ENCODE data around the gene ZFYVE16. TPM values are rescaled to one million over a fixed set of nuclear protein-coding genes. Genes with fewer than 3 reads are reported as not detected.
"Not testable (repeated sequence)": the region's sequence is repeated elsewhere in the genome, so short reads cannot be mapped to it uniquely, and the experiment has no call there.

The ZFYVE16 gene
- total RNA-seq, 1 experiment from 2014 or later, result 4.5 TPM

DNA sequence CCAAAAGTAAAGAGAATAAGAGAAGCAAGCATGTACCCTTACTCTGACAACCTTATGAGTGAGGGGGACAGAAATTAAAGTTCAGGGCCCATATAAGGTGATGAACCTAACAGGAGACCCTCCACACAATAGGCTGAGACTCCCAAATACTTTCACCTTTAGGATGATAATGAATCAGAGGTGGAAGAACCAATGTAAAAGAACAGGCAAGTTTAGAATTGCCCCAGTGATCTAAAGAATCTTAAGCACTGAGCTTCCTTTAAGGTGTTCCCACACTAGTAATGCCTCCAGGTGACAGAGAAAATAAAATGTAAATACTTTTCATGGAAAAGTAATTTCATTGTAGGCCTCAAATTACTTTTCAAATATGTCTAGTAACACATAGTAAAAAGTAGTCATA, 71.8 kb downstream of the ZFYVE16 start:
- DNase-seq (ENCODE audit: low read depth), result no peak
- in situ Hi-C loops (cut with HindIII; ENCODE audit: low pct_unique_long_range_greater_than_20kb, low sequenced_read_pairs), result no loop called here

DNA sequence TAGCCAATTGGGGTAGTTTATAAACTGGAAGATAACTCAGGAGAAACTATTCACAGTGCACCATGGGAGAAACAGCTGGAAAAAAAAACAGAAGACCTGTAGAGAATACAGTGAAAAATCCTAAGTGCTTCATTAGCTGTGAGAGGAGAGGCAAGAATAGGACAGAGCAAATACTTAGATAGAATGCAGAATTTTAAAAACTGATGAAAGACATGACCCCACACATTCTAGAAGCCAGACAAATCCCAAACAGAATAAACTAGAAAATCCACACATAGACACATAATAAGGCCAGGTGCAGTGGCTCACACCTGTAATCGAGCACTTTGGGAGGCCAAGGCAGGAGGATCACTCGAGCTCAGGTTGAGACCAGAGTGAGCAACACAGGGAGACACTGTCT, 72.5 kb downstream of the ZFYVE16 start:
- in situ Hi-C loops (cut with HindIII; ENCODE audit: low pct_unique_long_range_greater_than_20kb, low sequenced_read_pairs), result no loop called here
- no peak for DNase-seq (ENCODE audit: low read depth)

- DNase-seq (ENCODE audit: low read depth), result peak; percentile 25
- in situ Hi-C loops (cut with HindIII; ENCODE audit: low pct_unique_long_range_greater_than_20kb, low sequenced_read_pairs), result no loop called here
Measured at GRCh38 chr5:80481019-80481893, 73.4 kb downstream of the ZFYVE16 start.

GRCh38 chr5:80482578-80482977, 74.7 kb downstream of the ZFYVE16 start:
- DNase-seq (ENCODE audit: low read depth), result no peak
- in situ Hi-C loops (cut with HindIII; ENCODE audit: low pct_unique_long_range_greater_than_20kb, low sequenced_read_pairs), result no loop called here

DNA sequence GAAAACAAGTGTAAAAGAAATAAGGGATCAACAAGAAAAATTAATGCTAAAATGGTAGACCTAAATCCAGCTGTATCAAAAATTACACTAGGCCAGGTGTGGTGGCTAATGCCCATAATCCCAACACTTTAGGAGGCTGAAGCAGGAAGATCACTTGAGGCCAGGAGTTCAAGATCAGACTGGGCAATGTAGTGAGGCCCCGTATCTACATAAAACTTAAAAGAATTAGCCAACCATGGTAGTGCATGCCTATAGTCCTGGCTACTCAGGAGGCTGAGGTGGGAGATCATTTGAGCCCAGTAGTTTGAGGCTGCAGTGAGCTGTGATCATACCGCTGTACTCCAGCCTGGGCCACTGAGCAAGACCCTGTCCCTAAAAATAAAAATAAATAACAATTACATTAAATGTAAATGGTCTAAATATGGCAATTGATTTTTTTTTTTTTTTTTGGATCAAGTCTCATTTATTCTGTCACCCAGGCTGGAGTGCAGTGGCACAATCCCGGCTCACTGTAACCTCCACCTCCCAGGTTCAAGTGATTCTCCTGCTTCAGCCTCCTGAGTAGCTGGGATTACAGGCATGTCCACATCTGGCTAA, 75.9 kb downstream of the ZFYVE16 start:
- in situ Hi-C loops (cut with HindIII; ENCODE audit: low pct_unique_long_range_greater_than_20kb, low sequenced_read_pairs), result no loop called here
- DNase-seq (ENCODE audit: low read depth), result no peak

DNA sequence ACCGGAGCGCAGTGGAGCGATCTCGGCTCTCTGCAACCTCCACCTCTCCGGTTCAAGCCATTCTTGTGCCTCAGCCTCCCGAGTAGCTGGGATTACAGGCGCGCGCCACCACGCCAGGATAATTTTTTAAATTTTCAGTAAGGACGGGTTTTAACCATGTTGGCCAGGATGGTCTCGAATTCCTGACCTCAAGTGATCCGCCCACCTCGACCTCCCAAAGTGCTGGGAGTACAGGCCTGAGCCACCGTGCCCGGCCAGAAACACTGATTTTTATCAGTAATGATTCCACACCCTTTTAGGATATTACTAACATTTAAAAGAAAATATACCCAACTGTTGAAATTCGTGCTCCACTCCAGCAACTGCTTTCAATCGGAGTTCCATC, 79.6 kb downstream of the ZFYVE16 start:
- in situ Hi-C loops (cut with HindIII; ENCODE audit: low pct_unique_long_range_greater_than_20kb, low sequenced_read_pairs), result no loop called here
- DNase-seq (ENCODE audit: low read depth), result no peak

GRCh38 chr5:80487829-80488721, 80.2 kb downstream of the ZFYVE16 start, which contains the start of gene FAM151B:
Gene FAM151B, plus strand, starts transcription at chr5:80488100. Its CDS starts 24 bp downstream, at chr5:80488124.
- peak; percentile 97 for DNase-seq (ENCODE audit: low read depth)
- in situ Hi-C loops (cut with HindIII; ENCODE audit: low pct_unique_long_range_greater_than_20kb, low sequenced_read_pairs), result no loop called here

DNA sequence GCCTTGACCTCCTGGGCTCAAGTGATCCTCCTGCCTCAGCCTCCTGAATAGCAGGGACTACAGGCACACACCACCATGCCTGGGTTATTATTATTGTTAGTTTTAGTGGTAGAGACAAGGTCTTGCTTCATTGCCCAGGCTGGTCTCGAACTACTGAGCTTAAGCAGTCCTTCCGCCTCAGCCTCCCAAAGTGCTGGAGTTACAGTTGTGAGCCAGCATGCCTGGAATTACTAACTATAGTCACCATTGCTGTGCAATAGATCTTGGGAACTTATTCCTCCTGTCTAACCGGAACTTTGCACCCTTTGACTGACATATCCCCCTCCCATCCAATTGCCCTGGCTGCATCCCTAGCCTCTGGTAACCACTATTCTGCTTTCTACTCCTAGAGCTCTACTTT, 83.4 kb downstream of the ZFYVE16 start:
- in situ Hi-C loops (cut with HindIII; ENCODE audit: low pct_unique_long_range_greater_than_20kb, low sequenced_read_pairs), result no loop called here
- DNase-seq (ENCODE audit: low read depth), result no peak

DNA sequence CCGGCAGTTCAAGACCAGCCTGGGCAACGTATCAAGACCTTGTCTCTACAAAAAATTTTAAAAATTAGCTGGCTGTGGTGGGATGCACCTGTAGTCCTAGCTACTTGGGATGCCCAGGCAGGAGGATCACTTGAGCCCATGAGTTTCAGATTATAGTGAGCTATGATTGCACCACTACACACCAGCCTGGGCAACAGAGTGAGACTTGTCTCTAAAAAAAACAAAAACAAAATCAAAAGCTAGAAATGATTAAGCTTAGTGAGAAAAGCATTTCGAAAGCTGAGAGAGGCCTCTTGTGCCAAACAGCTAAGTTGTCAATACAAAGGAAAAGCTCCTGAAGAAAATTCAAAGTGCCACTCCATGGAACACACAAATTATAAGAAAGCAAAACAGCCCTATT, 84.9 kb downstream of the ZFYVE16 start:
- in situ Hi-C loops (cut with HindIII; ENCODE audit: low pct_unique_long_range_greater_than_20kb, low sequenced_read_pairs), result no loop called here
- no peak for DNase-seq (ENCODE audit: low read depth)

GRCh38 chr5:80493443-80493842, 85.6 kb downstream of the ZFYVE16 start:
- DNase-seq (ENCODE audit: low read depth); in situ Hi-C loops (cut with HindIII; ENCODE audit: low pct_unique_long_range_greater_than_20kb, low sequenced_read_pairs): not testable (repeated sequence)

DNA sequence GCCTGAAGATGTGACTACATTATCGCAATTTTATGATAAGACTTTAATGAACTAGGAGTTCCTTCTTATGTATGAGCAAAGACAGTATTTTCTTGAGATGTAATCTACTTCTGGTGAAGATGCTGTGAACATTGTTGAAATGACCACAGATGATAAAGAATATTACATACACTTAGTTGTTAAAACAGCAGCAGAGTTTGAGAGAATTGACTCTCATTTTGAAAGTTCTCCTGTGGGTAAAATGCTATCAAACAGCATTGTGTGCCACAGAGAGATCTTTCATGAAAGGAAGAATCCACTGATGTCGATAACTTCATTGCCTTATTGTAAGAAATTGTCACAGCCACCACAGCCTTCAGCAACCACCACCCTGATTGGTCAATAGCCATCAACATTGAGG, 88.0 kb downstream of the ZFYVE16 start:
- in situ Hi-C loops (cut with HindIII; ENCODE audit: low pct_unique_long_range_greater_than_20kb, low sequenced_read_pairs), result no loop called here
- DNase-seq (ENCODE audit: low read depth), result no peak

GRCh38 chr5:80502800-80503199, 94.9 kb downstream of the ZFYVE16 start:
- in situ Hi-C loops (cut with HindIII; ENCODE audit: low pct_unique_long_range_greater_than_20kb, low sequenced_read_pairs), result no loop called here
- DNase-seq (ENCODE audit: low read depth), result no peak

GRCh38 chr5:80503641-80504040, 95.8 kb downstream of the ZFYVE16 start:
- in situ Hi-C loops (cut with HindIII; ENCODE audit: low pct_unique_long_range_greater_than_20kb, low sequenced_read_pairs), result no loop called here
- DNase-seq (ENCODE audit: low read depth), result no peak

GRCh38 chr5:80504833-80505232, 97.0 kb downstream of the ZFYVE16 start:
- in situ Hi-C loops (cut with HindIII; ENCODE audit: low pct_unique_long_range_greater_than_20kb, low sequenced_read_pairs), result no loop called here
- no peak for DNase-seq (ENCODE audit: low read depth)

DNA sequence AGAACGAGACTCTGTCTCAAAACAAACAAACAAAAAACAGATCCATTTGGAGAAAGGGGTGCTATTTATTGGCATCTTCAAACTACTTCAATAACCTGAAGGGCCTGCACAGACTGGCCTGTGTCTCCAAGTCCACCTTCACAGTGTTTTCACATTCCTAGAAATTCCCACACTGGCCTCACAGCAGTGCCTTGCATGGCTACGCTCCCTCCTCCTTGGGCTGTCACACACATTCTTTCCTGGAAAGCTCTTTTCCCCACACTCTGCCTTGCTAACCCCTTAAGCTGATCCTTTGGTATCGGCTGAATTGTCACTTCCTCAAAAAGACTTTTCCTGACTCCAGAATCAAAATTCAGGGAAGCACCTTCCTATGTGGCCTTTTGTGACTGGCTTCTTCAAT, 99.8 kb downstream of the ZFYVE16 start:
- no peak for DNase-seq (ENCODE audit: low read depth)
- in situ Hi-C loops (cut with HindIII; ENCODE audit: low pct_unique_long_range_greater_than_20kb, low sequenced_read_pairs), result no loop called here

DNA sequence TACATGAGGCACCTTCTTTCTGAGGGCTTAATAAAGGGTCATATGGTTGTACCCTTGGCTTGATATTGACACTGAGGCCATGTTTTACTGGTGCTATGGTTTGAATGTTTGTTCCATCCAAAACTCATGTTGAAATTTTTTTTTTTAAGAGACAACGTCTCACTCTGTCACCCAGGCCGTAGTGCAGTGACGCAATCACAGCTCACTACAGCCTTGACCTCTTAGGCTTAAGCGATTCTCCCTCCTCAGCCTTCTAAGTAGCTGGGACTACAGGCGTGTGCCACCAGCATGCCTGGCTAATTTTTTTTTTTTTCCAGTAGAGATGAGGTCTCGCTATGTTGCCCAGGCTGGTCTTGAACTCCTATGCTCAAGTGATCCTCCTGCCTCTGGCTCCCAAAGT, 101.0 kb downstream of the ZFYVE16 start:
- in situ Hi-C loops (cut with HindIII; ENCODE audit: low pct_unique_long_range_greater_than_20kb, low sequenced_read_pairs), result no loop called here
- DNase-seq (ENCODE audit: low read depth), result no peak

GRCh38 chr5:80509362-80509761, 101.5 kb downstream of the ZFYVE16 start:
- no peak for DNase-seq (ENCODE audit: low read depth)
- in situ Hi-C loops (cut with HindIII; ENCODE audit: low pct_unique_long_range_greater_than_20kb, low sequenced_read_pairs), result no loop called here

DNA sequence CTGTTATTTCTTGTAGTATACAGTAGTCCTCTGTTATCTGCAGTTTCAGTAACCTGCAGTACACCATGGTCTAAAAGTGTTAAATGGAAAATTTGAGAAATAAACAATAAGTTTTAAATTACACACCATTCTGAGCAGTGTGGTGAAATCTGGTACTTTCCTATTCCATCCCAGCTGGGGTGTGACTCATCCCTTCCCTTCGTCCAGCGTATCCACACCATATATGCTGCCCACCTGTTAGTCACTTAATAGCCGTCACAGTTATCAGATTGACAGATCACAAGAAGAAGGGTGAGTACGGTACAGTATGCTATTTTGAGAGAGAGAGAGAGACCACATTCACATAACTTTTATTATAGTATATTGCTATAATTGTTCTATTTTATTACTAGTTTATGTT, 109.0 kb downstream of the ZFYVE16 start:
- in situ Hi-C loops (cut with HindIII; ENCODE audit: low pct_unique_long_range_greater_than_20kb, low sequenced_read_pairs), result no loop called here
- peak; percentile 68 for DNase-seq (ENCODE audit: low read depth)
